WTC11 (cell line): Measurements from ENCODE around the gene GALNT18. TPM values are rescaled to one million over a fixed set of nuclear protein-coding genes. Genes with fewer than 3 reads are reported as not detected.
A peak's percentile ranks its signal among the peaks of the same experiment; 100 is the strongest.

ENCODE experiments used
- ATAC-seq: fragments of 200-7000 bp; cut with Tn5 transposase; 2 replicates; pipeline ENCODE4 v1.10.0; 2021; ENCODE audit warnings: mild to moderate bottlenecking, moderate library complexity
- CTCF ChIA-PET: fragments of 300-600 bp; sonication (Branson Sonifier 250); formaldehyde crosslinking; loops from one replicate; lab custom pipeline; 2021; ENCODE audit warnings: antibody characterized with exemption; lab: Charles Lee
- POLR2A ChIA-PET: fragments of 350-600 bp; sonication (Branson Sonifier 250); formaldehyde crosslinking; loops from one replicate; lab custom pipeline; 2021; ENCODE audit warnings: antibody characterized with exemption; lab: Charles Lee
- DNase-seq: peaks from one replicate; pipeline ENCODE4 v3.0.0; 2021; ENCODE audit warnings: low spot score
- H3K27ac Mint-ChIP-seq: 2 replicates; pipeline ENCODE4 v1.8.0; 2021; ENCODE audit warnings: mixed read lengths
- H3K27me3 Mint-ChIP-seq: 2 replicates; pipeline ENCODE4 v1.8.0; 2021; ENCODE audit warnings: low read depth, mild to moderate bottlenecking, moderate library complexity, mixed read lengths
- H3K36me3 Mint-ChIP-seq: 2 replicates; pipeline ENCODE4 v1.8.0; 2021; ENCODE audit warnings: mixed read lengths
- H3K4me1 Mint-ChIP-seq: 2 replicates; pipeline ENCODE4 v1.8.0; 2022; ENCODE audit warnings: mixed read lengths
- H3K4me3 Mint-ChIP-seq: 2 replicates; pipeline ENCODE4 v1.8.0; 2021; ENCODE audit warnings: mild to moderate bottlenecking, moderate library complexity, mixed read lengths
- H3K9me3 Mint-ChIP-seq: 2 replicates; pipeline ENCODE4 v1.8.0; 2021; ENCODE audit warnings: mixed read lengths
- ATF3 ChIP-seq: sonication (generic); formaldehyde crosslinking; conservative IDR thresholded peaks from 2 replicates; pipeline ENCODE4 v1.8.1; 2022; ENCODE audit warnings: mild to moderate bottlenecking, missing genetic modification reagents
- ATF6 ChIP-seq: sonication (generic); formaldehyde crosslinking; IDR thresholded peaks from 2 replicates; pipeline ENCODE4 v1.8.1; 2023; ENCODE audit warnings: mild to moderate bottlenecking, missing genetic modification reagents
- E2F4 ChIP-seq: sonication (generic); formaldehyde crosslinking; IDR thresholded peaks from 2 replicates; pipeline ENCODE4 v1.8.1; 2022; ENCODE audit warnings: low read depth, mild to moderate bottlenecking, moderate library complexity, missing genetic modification reagents, borderline replicate concordance
- E2F5 ChIP-seq: sonication (generic); formaldehyde crosslinking; IDR thresholded peaks from 2 replicates; pipeline ENCODE4 v1.8.1; 2022; ENCODE audit warnings: mild to moderate bottlenecking, moderate library complexity, missing genetic modification reagents
- FOXP4 ChIP-seq: sonication (generic); formaldehyde crosslinking; IDR thresholded peaks from 2 replicates; pipeline ENCODE4 v1.8.0; 2022; ENCODE audit warnings: mild to moderate bottlenecking, missing genetic modification reagents
- HMGA2 ChIP-seq: fragments of 250-450 bp; sonication (Bioruptor Pico); IDR thresholded peaks from 2 replicates; pipeline ENCODE4 v1.4.0; 2021; ENCODE audit warnings: mild to moderate bottlenecking, moderate library complexity
- KAT7 ChIP-seq: sonication (generic); formaldehyde crosslinking; IDR thresholded peaks from 2 replicates; pipeline ENCODE4 v1.8.1; 2023; ENCODE audit warnings: missing genetic modification reagents, mild to moderate bottlenecking, borderline replicate concordance
- MXD4 ChIP-seq: fragments of 250-450 bp; sonication (Bioruptor Pico); IDR thresholded peaks from 2 replicates; pipeline ENCODE4 v1.8.0; 2021; ENCODE audit warnings: mild to moderate bottlenecking, moderate library complexity, borderline replicate concordance
- NFATC4 ChIP-seq: fragments of 250-450 bp; sonication (Bioruptor Pico); IDR thresholded peaks from 2 replicates; pipeline ENCODE4 v1.9.0; 2021; ENCODE audit warnings: mild to moderate bottlenecking
- PRDM15 ChIP-seq: sonication (generic); formaldehyde crosslinking; IDR thresholded peaks from 2 replicates; pipeline ENCODE4 v1.8.0; 2022; ENCODE audit warnings: missing genetic modification reagents
- SMAD4 ChIP-seq: sonication (generic); formaldehyde crosslinking; IDR thresholded peaks from 2 replicates; pipeline ENCODE4 v1.8.0; 2022; ENCODE audit warnings: mild to moderate bottlenecking, missing genetic modification reagents
- SOX15 ChIP-seq: fragments of 250-450 bp; sonication (Bioruptor Pico); IDR thresholded peaks from 2 replicates; pipeline ENCODE4 v1.9.0; 2021; ENCODE audit warnings: mild to moderate bottlenecking
- USF1 ChIP-seq: sonication (generic); formaldehyde crosslinking; IDR thresholded peaks from 2 replicates; pipeline ENCODE4 v1.8.0; 2022; ENCODE audit warnings: mild to moderate bottlenecking, missing genetic modification reagents
- USF2 ChIP-seq: sonication (generic); formaldehyde crosslinking; IDR thresholded peaks from 2 replicates; pipeline ENCODE4 v1.8.1; 2023; ENCODE audit warnings: mild to moderate bottlenecking, missing genetic modification reagents, moderate library complexity
- ZNF138 ChIP-seq: sonication (generic); formaldehyde crosslinking; conservative IDR thresholded peaks from 2 replicates; pipeline ENCODE4 v1.8.1; 2022; ENCODE audit warnings: mild to moderate bottlenecking, moderate library complexity, missing genetic modification reagents
- ZNF281 ChIP-seq: sonication (generic); formaldehyde crosslinking; IDR thresholded peaks from 2 replicates; pipeline ENCODE4 v1.8.0; 2023; ENCODE audit warnings: mild to moderate bottlenecking, missing genetic modification reagents
- ZNF532 ChIP-seq: fragments of 250-450 bp; sonication (Bioruptor Pico); IDR thresholded peaks from 2 replicates; pipeline ENCODE4 v1.9.0; 2021; ENCODE audit warnings: mild to moderate bottlenecking, borderline replicate concordance
- total RNA-seq: library from RNA; stranded (reverse); gene quantifications from 3 replicates; pipeline ENCODE4 v1.2.3, GENCODE V29; 2021

The GALNT18 gene
- total RNA-seq, 1 experiment from 2014 or later = 5.0 TPM

- no peak for TF ChIP-seq PRDM15
- no peak for TF ChIP-seq ATF6 (CRISPR knock-in tag)
- TF ChIP-seq FOXP4 (CRISPR knock-in tag) = no peak
- no peak for TF ChIP-seq ATF3
- TF ChIP-seq ZNF281 = no peak
- no peak for TF ChIP-seq MXD4 (CRISPR knock-in tag)
- TF ChIP-seq NFATC4 (CRISPR knock-in tag) = no peak
- TF ChIP-seq USF2 = no peak
Observed at GRCh38 chr11:11320825-11321224, 301.0 kb downstream of the GALNT18 start (continued).

GRCh38 chr11:11318961-11319360 lies 302.8 kb downstream of the GALNT18 start:
- H3K27ac Mint-ChIP-seq = peak overlapping the region; percentile 57; the same call in 1 of the 2 replicates
- H3K9me3 Mint-ChIP-seq = peaks cover 17% of the 10 kb centered on the region
- H3K4me1 Mint-ChIP-seq = no peaks in the 10 kb centered on the region
- H3K36me3 Mint-ChIP-seq = no peaks in the 10 kb centered on the region
- CTCF ChIA-PET = no interaction called here
- no peaks in the 10 kb centered on the region for H3K27me3 Mint-ChIP-seq
- POLR2A ChIA-PET = no interaction called here
- ATAC-seq (no peak), DNase-seq (no peak)
- H3K4me3 Mint-ChIP-seq = no peak overlapping the region
- TF ChIP-seq E2F4 (CRISPR knock-in tag) (no peak), HMGA2 (no peak), SMAD4 (CRISPR knock-in tag) (no peak), USF1 (CRISPR knock-in tag) (no peak), E2F5 (CRISPR knock-in tag) (no peak), KAT7 (CRISPR knock-in tag) (no peak), SOX15 (CRISPR knock-in tag) (no peak), ZNF138 (CRISPR knock-in tag) (no peak), ZNF532 (no peak)
